HG03060 (cell line): ENCODE results near the gene HS6ST3.
"Not testable (repeated sequence)": the region's sequence is repeated elsewhere in the genome, so short reads cannot be mapped to it uniquely, and the experiment has no call there.

Experiments used
- ATAC-seq: cut with Tn5 transposase; IDR thresholded peaks from one replicate; pipeline ENCODE4 v1.9.1; 2021; ENCODE audit warnings: low read depth, moderate number of reproducible peaks; ENCODE audit not compliant: unreplicated experiment

The HS6ST3 gene

DNA sequence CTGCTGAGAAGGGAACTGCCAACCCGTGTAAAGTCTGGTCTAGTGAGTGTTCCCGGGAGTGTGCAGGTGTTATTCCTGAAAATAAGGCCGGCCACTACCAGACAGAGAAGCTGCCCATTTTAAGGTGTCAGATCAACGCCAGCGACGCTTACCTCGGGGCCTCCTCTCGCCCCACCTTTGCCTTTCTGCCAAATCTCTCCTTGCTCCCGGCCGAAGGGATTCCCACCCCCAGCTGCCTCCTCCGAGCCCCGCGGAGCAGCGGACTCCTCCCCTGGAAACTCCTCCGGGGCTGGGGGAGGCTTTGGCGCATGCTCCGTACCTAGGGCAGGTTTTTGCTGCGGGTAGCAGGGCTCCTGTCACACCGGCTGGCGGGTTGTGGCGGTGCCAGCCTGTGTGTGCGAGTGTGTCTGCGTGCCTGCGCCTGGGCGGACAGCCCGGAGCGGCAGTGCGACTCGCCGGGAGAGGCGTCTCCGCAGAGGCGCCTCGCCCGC lies at the start of gene HS6ST3:
Gene HS6ST3 (plus strand): TSS at position 359 of the 491 bp plus-strand sequence.
- no peak for ATAC-seq

DNA sequence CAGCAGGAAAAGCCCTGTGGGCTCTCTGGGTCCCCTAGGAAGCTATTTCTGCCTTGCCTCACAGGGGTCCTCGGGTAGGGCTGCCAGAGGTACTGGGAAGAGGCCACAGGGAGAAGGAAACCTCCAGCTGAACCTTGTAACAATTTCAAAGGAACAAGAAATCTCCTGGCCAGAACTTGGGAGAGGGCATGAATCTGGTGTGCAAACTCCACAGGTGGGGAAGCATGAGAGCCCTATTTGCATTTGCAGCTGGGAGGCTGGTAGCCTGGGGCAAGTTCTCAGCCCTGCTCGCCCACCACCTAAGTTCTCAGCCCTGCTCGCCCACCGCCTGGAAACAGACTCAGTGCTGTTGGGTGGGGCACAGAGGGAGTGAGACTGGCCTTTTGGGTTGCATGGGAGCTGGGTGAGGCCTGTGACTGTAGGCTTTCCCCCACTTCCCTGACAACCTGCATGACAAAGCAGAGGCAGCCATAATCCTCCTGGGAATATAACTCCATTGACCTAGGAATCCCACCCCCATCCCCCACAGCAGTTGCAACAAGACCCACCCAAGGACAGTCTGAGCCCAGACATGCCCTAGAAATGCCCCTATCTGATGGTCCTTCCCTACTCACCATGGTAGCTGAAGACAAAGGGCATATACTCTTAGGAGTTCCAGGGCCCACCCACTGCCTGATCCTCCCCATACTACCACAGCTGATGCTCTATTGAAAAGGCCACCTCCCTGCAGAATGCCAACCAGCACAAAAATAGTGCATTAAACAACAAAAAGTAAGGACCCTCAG lies 48.4 kb upstream of the HS6ST3 start:
- no peak for ATAC-seq

DNA sequence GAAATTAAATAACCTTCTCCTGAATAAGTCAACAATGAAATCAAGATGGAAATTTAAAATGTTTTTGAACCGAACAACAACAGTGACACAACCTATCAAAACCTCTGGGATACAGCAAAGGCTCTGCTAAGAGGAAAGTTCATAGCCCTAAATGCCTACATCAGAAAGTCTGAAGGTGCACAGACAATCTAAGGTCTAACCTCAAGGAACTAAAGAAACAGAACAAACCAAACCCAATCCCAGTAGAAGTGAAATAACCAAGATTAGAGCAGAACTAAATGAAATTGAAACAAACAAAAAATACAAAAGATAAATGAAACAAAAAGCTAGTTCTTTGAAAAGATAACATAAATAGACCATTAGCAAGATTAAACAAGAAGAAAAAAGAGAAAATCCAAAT lies 45.7 kb upstream of the HS6ST3 start:
- no peak for ATAC-seq

DNA sequence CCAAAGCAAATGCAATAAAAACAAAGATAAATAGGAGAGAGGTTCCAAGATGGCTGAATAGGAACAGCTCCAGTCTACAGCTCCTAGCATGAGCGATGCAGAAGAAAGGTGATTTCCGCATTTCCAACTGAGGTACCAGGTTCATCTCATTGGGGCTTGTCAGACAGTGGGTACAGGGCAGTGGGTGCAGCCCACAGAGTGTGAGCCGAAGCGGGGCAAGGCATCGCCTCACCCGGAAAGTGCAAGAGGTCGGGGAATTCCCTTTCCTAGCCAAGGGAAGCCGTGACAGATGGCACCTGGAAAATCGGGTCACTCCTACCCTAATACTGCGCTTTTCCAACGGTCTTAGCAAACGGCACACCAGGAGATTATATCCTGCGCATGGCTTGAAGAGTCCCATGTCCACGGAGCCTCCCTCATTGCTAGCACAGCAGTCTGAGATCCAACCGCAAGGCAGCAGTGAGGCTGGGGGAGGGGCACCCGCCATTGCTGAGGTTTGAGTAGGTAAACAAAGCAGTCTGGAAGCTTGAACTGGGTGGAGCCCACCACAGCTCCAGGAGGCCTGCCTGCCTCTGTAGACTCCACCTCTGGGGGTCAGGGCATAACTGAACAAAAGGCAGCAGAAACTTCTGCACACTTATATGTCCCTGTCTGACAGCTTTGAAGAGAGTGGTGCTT lies 43.3 kb upstream of the HS6ST3 start:
- not testable (repeated sequence) for ATAC-seq

- not testable (repeated sequence) for ATAC-seq
Observed at GRCh38 chr13:96050955-96051354, 39.0 kb upstream of the HS6ST3 start.

GRCh38 chr13:96051491-96051890 lies 38.4 kb upstream of the HS6ST3 start:
- not testable (repeated sequence) for ATAC-seq

DNA sequence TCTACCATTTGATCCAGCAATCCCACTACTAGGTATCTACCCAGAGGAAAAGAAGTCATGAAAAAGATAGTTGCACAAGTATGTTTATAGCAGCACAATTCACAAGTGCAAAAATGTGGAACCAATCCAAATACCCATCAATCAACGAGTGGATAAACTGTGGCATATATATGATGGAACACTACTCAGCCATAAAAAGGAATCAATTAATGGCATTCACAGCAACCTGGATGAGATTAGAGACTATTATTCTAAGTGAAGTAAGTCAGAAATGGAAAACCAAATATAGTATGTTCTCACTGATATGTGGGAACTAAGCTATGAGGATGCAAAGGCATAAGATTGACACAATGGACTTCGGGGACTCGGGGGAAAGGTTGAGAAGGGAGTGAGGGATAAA lies 38.0 kb upstream of the HS6ST3 start:
- ATAC-seq, result not testable (repeated sequence)

- ATAC-seq, result peak; percentile 32
Observed at GRCh38 chr13:96052656-96053002, 37.3 kb upstream of the HS6ST3 start.

DNA sequence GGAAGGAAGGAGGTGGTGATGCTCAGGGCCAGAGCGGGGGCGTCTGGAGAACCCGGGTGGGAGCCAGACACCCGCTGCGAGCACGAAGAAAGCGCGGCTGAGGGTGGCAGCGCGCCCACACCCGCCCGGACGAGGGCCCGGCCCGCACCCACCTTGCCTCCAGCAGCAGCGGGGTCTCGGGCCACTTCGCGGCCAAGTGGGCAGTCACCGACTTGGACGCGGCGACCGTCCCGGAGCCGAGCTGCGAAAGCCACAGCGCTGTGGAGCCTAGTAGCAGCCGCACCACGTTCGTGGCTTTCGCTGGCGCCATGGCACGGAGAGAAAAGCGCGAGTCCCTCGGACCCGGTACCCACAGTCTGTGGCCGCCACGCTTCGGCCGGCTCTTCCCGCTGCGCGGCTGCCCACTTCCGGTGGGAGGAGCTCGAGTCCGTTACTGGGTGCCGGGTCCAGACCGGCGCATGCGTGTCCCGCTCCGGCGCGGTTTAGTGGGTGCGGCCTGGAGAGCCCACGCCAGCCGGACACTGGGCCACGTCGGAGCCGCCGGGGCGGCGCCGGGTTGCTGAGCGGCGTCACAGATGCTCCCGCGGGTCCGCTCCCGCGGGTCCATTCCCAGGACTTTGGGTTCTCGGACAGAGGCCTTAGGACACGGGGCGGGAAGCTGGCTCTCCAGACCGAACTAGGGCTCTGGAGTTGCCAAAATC lies 36.8 kb upstream of the HS6ST3 start, which contains the start of gene UGGT2:
Gene UGGT2 (minus strand): TSS at position 399 of the 701 bp plus-strand sequence. CDS start 89 bp downstream, at position 310.
- peak; percentile 90 for ATAC-seq

DNA sequence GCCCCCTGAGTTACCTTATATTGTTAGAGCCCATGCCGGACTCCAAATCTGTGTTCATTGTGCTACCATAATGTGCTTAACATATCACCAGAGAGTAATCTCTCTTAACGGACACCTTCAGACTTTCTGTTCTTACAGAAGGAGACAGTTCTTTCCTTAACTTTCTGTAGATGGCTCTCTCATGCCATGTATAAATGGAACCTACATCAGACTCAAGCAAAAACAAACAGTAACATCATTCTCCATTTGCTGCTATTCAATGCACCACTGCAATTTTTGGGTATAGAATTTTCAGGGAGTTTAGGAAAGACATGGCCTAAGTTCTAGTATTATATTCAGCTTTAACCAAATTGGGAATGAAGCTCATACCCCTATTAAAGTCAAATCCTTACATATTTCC lies 24.1 kb upstream of the HS6ST3 start:
- no peak for ATAC-seq

DNA sequence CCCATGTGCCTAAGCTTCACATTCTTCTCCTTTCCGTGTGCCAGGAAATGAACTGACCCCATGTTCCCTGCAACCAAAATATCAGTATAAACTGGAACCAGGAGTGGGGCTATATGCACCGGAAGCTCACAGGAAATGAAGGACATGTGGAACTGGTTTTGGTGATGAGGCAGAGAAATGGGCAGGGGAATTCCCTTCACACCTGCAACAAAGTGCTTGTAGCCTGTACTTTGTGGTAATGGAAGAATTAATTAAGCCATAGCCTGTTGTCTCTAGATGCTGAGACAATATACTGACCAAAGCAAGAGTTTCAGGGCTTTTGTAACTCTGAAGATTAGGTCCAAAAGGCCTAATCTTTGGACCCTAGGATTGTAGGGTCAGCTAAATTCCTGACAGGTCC lies 21.2 kb upstream of the HS6ST3 start:
- no peak for ATAC-seq

GRCh38 chr13:96071504-96071903 lies 18.4 kb upstream of the HS6ST3 start:
- no peak for ATAC-seq

DNA sequence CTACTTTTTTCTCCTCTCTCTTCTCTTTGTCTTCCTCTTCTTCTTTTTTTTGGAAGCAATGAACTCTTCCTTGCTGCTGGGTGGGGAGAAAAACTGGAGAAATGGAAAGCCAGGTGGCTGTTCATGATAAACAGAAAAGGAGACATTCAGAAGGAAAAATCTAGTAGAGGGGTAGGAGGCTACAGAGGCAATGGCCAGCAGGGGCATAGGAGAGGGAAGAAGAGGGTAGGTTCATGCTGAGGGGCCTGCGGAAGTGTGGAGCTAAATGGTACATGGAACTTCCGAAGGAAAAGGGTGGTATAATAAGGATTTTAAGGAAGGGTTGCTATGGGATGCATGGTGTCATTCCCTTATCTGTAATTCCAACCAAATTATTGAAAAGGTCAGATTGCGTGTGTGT lies 17.5 kb upstream of the HS6ST3 start:
- no peak for ATAC-seq

DNA sequence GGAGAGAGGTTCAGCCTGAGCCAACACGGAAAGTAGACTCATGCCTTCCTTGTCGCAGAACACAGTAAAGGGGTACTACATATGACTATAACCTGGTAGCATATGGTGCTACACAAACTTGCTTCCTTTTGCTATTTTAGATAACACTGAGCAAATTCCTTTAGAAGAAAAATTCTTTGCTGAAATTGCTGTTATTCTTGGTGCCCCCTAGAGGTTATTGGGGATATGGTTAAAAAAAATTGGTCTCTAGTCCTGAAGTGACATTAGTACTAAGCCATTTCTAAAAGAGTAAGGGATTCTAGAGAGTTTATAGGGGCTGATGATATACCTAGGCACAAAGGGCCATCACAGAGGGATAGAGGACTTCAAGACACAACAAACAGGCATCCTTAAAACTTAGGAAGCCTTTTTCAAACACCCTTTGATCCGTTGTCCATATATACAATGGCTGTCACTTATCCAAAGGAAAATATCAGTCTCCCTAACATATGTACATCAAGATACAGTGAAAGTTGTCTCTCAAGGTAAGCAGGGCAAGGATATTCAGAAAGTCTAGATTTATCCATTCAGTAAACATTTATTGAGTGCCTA lies 13.9 kb upstream of the HS6ST3 start:
- ATAC-seq, result peak; percentile 58

GRCh38 chr13:96080676-96081075 lies 9.2 kb upstream of the HS6ST3 start:
- ATAC-seq, result no peak

DNA sequence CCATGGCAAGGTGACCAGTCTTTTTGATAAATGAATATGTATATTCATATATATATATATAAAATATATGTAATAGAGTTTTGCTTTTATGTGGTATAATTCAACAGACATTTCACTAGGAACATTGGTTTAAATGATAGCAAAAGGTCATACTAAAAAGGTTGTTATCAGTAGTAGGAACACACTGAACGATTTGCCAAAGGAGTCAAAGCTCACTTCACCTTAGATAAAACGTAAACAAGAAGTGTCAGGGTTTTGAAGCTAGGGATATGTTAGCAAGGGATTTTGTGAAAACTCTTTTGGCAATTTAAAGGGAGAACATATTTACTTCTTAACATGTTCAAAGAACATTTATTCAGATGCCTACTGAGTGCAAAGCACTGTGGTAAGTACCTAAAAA lies 8.0 kb upstream of the HS6ST3 start:
- ATAC-seq, result no peak

DNA sequence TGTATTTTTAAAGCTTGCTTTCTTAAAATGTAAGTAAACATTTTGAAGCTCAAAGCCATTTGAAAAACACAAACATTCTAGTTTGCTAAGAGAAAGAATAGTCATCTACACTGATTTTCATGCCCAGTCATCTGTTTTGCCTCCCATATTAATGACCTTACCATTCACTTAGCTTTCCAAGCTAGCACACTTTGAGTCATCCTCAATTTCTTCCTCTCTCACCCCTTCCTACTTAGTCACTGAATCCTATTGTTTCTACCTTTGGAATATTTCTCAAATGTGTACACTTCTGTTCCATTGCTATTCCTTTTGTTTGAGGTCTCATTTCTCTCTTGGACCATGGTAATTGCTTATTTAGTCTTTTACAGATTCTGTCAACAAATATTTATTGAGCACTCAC lies 7.3 kb upstream of the HS6ST3 start:
- ATAC-seq, result no peak

- ATAC-seq, result no peak
Observed at GRCh38 chr13:96086736-96087135, 3.2 kb upstream of the HS6ST3 start.

GRCh38 chr13:96089139-96089538 lies 768 bp upstream of the HS6ST3 start:
- ATAC-seq, result no peak

DNA sequence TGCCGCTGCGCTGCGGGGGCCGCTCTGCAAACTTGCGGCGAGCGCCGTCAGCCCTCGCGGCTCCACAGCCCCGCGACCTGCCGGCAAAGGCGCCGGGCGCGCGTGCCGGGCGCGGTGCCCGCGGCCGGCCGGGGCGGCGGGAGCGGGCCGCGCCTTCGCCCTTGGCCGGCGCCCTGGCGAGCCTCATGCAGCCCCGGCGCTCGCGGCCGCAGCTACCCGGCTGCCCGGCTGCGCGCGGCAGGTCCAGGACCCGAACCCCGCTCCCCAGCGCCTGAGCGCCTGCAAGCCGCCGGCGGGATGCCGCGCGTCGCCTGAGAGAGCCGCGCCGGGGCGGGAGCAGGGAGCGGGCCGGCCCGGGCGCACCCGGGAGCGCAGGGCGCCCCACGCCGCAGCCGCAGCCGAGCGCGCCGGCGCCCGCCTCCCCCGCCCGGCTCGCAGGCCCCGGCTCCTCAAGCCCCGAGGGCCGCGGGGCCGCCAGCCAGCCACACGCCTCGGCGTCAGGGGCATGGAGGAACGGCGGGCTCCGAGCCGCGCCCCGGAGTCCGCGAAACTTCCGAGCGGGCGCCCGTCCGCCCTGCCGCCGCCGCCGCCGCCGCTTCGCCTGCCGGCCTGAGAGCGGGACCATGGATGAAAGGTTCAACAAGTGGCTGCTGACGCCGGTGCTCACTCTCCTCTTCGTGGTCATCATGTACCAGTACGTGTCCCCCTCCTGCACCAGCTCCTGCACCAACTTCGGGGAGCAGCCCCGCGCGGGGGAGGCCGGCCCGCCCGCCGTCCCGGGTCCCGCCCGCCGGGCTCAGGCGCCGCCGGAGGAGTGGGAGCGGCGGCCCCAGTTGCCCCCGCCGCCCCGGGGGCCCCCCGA lies 564 bp downstream of the HS6ST3 start:
- ATAC-seq, result no peak
